ENCODE results near the gene MYBBP1A. TPM values are rescaled to one million over a fixed set of nuclear protein-coding genes. Genes with fewer than 3 reads are reported as not detected.

The MYBBP1A gene
- total and polyA plus RNA-seq, 9 of the 15 experiments (the other 6 are each of a cell fraction or from before 2014, with no cell fraction given) = 2.0 to 114 (median 47.2) TPM

DNA sequence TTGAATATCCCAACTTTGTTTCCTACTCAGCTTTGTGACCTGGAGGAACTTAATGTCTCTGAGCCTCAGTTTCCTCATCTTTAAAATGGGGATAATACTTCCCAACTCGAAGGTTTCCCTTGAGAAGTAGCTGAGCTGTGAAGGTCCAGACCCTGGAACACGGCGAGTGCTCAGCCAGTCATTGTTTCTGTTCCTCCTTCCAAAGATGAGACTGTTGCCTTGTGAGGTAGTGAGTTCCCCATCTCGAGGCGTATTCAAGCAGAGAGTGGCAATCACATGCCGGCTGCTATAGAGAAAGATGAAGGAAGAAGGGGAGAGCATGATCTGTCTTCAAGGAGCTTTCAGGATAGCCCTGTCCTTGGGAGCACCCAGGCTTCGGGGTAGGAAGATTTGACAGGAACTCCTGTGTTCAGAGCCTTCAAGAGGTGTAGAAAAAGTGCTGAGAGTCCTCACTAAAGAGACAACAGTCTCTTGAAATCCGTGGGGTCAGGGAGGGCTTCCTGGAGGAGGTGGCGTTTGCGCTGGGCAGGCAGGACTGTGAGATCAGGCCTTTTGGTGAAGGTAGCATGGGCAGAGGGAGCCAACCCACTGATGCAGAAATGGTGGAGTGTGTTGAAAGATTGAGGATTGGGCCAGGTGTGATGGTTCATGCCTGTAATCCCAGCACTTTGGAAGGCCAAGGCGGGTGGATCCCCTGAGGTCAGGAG lies 29.3 kb downstream of the MYBBP1A start:
- no peaks in the 10 kb centered on the region for H3K9me1 ChIP-seq (ENCODE audit: control insufficient read depth, insufficient read depth, low read length)
- peaks cover 7 to 50% of the 10 kb centered on the region in 2 experiments; a peak in 4 of 5 replicates for H3K27me3 ChIP-seq (ENCODE audit: control insufficient read depth in 2 of 2, insufficient read depth in 2 of 2, low read length in 2 of 2)
- intact Hi-C loops (cut with micrococcal nuclease) = no loop called here
- H3K4me1 ChIP-seq (replicated peaks in 1 of 2; ENCODE audit: control insufficient read depth in 2 of 2, insufficient read depth in 2 of 2, low read length in 2 of 2) = peaks cover 0 to 5% of the 10 kb centered on the region in 2 experiments; a peak in 2 of 5 replicates
- ChIA-PET POLR2A (interaction anchor here (0.6 to 1.1 kb wide), 3 partner anchors 16 to 36 kb away, joined by 3 to 4 read pairs (median 4); no protein-coding TSS in a partner anchor), CTCF (ENCODE audit: low intra/inter-chr PET ratio) (no interaction called here)
- no TSS peak for BruUV-seq (replicated peaks)
- H2AFZ ChIP-seq (ENCODE audit: low read depth, low read length) = no peak overlapping the region
- no peak overlapping the region for H3K4me2 ChIP-seq (ENCODE audit: insufficient read depth, low read length)
- no peaks in the 10 kb centered on the region for H3K79me2 ChIP-seq (ENCODE audit: control insufficient read depth, insufficient read depth, low read length)
- in situ Hi-C loops (cut with MboI) = no loop called here
- 4% methylated on average over 7 of the region's 11 CpGs for WGBS (ENCODE audit: insufficient coverage, low coverage, missing lambda C conversion rate)
- H3K36me3 ChIP-seq (ENCODE audit: control insufficient read depth, insufficient read depth, low read length) = no peaks in the 10 kb centered on the region
- TF ChIP-seq SMARCB1 (IDR thresholded peaks at IDR 0.05; ENCODE audit: insufficient read length, low read depth) = no peak
- TF ChIP-seq CHD4 (IDR thresholded peaks at IDR 0.05; ENCODE audit: insufficient read depth, insufficient replicate concordance, low read depth, low read length, poor library complexity, severe bottlenecking) = peak; percentile 46
- TF ChIP-seq KDM1A (IDR thresholded peaks at IDR 0.05) = 0 out of 4 replicates have a peak, but pooled peaks of 1 of the 2 experiments have one; percentile 12
- no peak for TF ChIP-seq SRSF7 (optimal IDR thresholded peaks at IDR 0.05; ENCODE audit: low read depth, low read length)
- peak; percentile 80 for TF ChIP-seq ZFP36 (IDR thresholded peaks at IDR 0.05; ENCODE audit: low read depth, low read length, partially characterized antibody)
- H4K20me1 ChIP-seq (replicated peaks; ENCODE audit: control insufficient read depth, insufficient read depth, low read length) = peaks cover 3% of the 10 kb centered on the region; the same call in 1 of the 2 replicates
- DNase-seq (ENCODE audit: extremely low read depth in 1 of 4, low spot score in 3 of 4) (no peak), ATAC-seq (no peak), FAIRE-seq (no peak)
- no peak overlapping the region for H3K9ac ChIP-seq (ENCODE audit: insufficient read depth in 1 of 2, low read depth in 2 of 2, low read length in 2 of 2)
- H3K27ac ChIP-seq (ENCODE audit: extremely low read depth, low read depth, low read length) = no peak overlapping the region
- H3K9me3 ChIP-seq (replicated peaks; ENCODE audit: control insufficient read depth, insufficient read depth, low read depth, low read length) = no peaks in the 10 kb centered on the region
- H3K4me3 ChIP-seq = no peak overlapping the region

All from K562 (cell line).